SK-N-SH (cell line): ENCODE measurements around the gene PIK3R1. TPM values are rescaled to one million over a fixed set of nuclear protein-coding genes. Genes with fewer than 3 reads are reported as not detected.

Experiments used
- CTCF ChIA-PET: fragments of 300-600, 350-600 bp; formaldehyde crosslinking; extraction: SDS; loops from one replicate; lab custom pipeline; 2021; lab: Yijun Ruan, JAX
- POLR2A ChIA-PET: fragments of 350-600 bp; sonication (Branson Sonifier 250); formaldehyde crosslinking; extraction: SDS; loops from one replicate; lab custom pipeline; 2020; ENCODE audit warnings: antibody characterized with exemption, inconsistent platforms; lab: Yijun Ruan, JAX
- DNase-seq: peaks from one replicate; pipeline ENCODE4 v3.0.0; 2012
- H2AFZ ChIP-seq: fragments of 200-600 bp; sonication (generic); 2 replicates; pipeline ENCODE4 v1.8.1; 2016; ENCODE audit warnings: antibody characterized with exemption, mild to moderate bottlenecking, low read depth
- H3F3A ChIP-seq: fragments of 200-600 bp; sonication (generic); replicated peaks from 2 replicates; pipeline ENCODE3; 2016; ENCODE audit warnings: antibody characterized with exemption, mild to moderate bottlenecking; ENCODE audit not compliant: insufficient read depth
- H3K27ac ChIP-seq, 2 experiments: fragments of 200-500 bp in 1 of 2; fragments of 200-600 bp in 1 of 2; sonication (Bioruptor generic) in 1 of 2; sonication (generic), shearing (Covaris generic) in 1 of 2; 2 replicates each; pipeline versions ENCODE4 v1.5.1 to v1.6.1; 2014 to 2016; ENCODE audit warnings: low read depth in 2 of 2, inconsistent platforms in 1 of 2, low read length in 1 of 2, mild to moderate bottlenecking in 1 of 2, mixed read lengths in 1 of 2
- H3K27me3 ChIP-seq: fragments of 200-600 bp; sonication (generic), shearing (Covaris generic); 2 replicates; pipeline ENCODE4 v1.6.1; 2016; ENCODE audit warnings: mixed run types; ENCODE audit not compliant: insufficient read depth
- H3K36me3 ChIP-seq, 2 experiments: fragments of 200-500 bp in 1 of 2; fragments of 200-600 bp in 1 of 2; sonication (Bioruptor generic) in 1 of 2; sonication (generic) in 1 of 2; replicated peaks in 1 of 2; 2 replicates each; pipeline versions ENCODE3 to v1.5.1; 2014 to 2016; ENCODE audit warnings: low read length in 1 of 2, mild to moderate bottlenecking in 1 of 2; ENCODE audit not compliant: insufficient read depth in 2 of 2, control insufficient read depth in 1 of 2
- H3K4me1 ChIP-seq, 2 experiments: fragments of 200-500 bp in 1 of 2; fragments of 200-600 bp in 1 of 2; sonication (Bioruptor generic) in 1 of 2; sonication (generic), shearing (Covaris generic) in 1 of 2; 2 replicates each; pipeline versions ENCODE4 v1.5.1 to v1.6.1; 2014 to 2016; ENCODE audit warnings: low read depth in 1 of 2, low read length in 1 of 2, mixed run types in 1 of 2; ENCODE audit not compliant: insufficient read depth in 2 of 2, control insufficient read depth in 1 of 2
- H3K4me2 ChIP-seq: fragments of 200-600 bp; sonication (generic), shearing (Covaris generic); 2 replicates; pipeline ENCODE4 v1.6.1; 2017; ENCODE audit warnings: mixed run types
- H3K4me3 ChIP-seq, 2 experiments: fragments of 200-500 bp in 1 of 2; fragments of 200-600 bp in 1 of 2; sonication (Bioruptor generic) in 1 of 2; sonication (generic), shearing (Covaris generic) in 1 of 2; 2 replicates each; pipeline versions ENCODE4 v1.5.1 to v1.8.1; 2014 to 2016; ENCODE audit warnings: low read depth in 2 of 2, inconsistent platforms in 1 of 2, low read length in 1 of 2, mild to moderate bottlenecking in 1 of 2, mixed read lengths in 1 of 2, moderate library complexity in 1 of 2
- H3K79me2 ChIP-seq: fragments of 200-600 bp; sonication (generic); 2 replicates; pipeline ENCODE4 v1.8.1; 2017; ENCODE audit warnings: mild to moderate bottlenecking; ENCODE audit not compliant: insufficient read depth
- H3K9ac ChIP-seq: fragments of 200-600 bp; sonication (generic); 2 replicates; pipeline ENCODE4 v1.6.1; 2017; ENCODE audit warnings: mixed run types
- H3K9me2 ChIP-seq: fragments of 200-600 bp; sonication (generic); 2 replicates; pipeline ENCODE4 v1.6.1; 2017; ENCODE audit warnings: mixed run types
- H3K9me3 ChIP-seq: fragments of 200-600 bp; sonication (generic); 2 replicates; pipeline ENCODE4 v1.6.1; 2017; ENCODE audit warnings: mixed run types, mild to moderate bottlenecking, moderate library complexity
- H4K20me1 ChIP-seq: fragments of 200-600 bp; sonication (generic); 2 replicates; pipeline ENCODE4 v1.6.1; 2017; ENCODE audit warnings: mild to moderate bottlenecking, mixed run types; ENCODE audit not compliant: insufficient read depth
- FOSL2 ChIP-seq: IDR thresholded peaks from 2 replicates; pipeline ENCODE4 v1.4.0; 2012; ENCODE audit warnings: low read depth, mild to moderate bottlenecking, moderate library complexity, borderline replicate concordance
- FOXM1 ChIP-seq: IDR thresholded peaks from 2 replicates; pipeline ENCODE4 v1.4.0; 2012; ENCODE audit warnings: low read depth, mild to moderate bottlenecking
- JUND ChIP-seq: IDR thresholded peaks from 2 replicates; pipeline ENCODE4 v1.4.0; 2012
- NFIC ChIP-seq: IDR thresholded peaks from 2 replicates; pipeline ENCODE4 v1.4.0; 2012; ENCODE audit warnings: borderline replicate concordance
- NRF1 ChIP-seq: IDR thresholded peaks from 2 replicates; pipeline ENCODE4 v1.6.1; 2012; ENCODE audit warnings: low read depth, mild to moderate bottlenecking, low read length
- RCOR1 ChIP-seq: fragments of 150-350 bp; IDR thresholded peaks from 2 replicates; pipeline ENCODE4 v1.6.1; 2017; ENCODE audit warnings: antibody characterized with exemption, low read length
- YY1 ChIP-seq: IDR thresholded peaks from 2 replicates; pipeline ENCODE4 v1.4.0; 2012; ENCODE audit warnings: low read depth, mild to moderate bottlenecking
- ZBTB33 ChIP-seq: IDR thresholded peaks from 2 replicates; pipeline ENCODE4 v1.4.0; 2012; ENCODE audit warnings: low read depth, borderline replicate concordance
- WGBS: methylation state at CpG from one replicate; pipeline ENCODE4 v1.1.6; 2017; ENCODE audit warnings: low lambda C conversion rate; 5-methylcytosine and 5-hydroxymethylcytosine counted together
- polyA plus RNA-seq, 3 experiments: library from polyadenylated mRNA; depleted of rRNA; stranded (reverse); fragments of >200 nt; gene quantifications; 2 replicates each; pipeline ENCODE4 v1.2.3, GENCODE V29; 2012
- TF ChIP-seq, protein P1 (sequence below): fragments of 200-600 bp; sonication (generic); IDR thresholded peaks from 2 replicates; pipeline ENCODE4 v1.6.1; 2017; ENCODE audit warnings: antibody characterized with exemption, mild to moderate bottlenecking, moderate library complexity

The PIK3R1 gene
- polyA plus RNA-seq, 1 of the 3 experiments (the other 2 are of a cell fraction), result 2.0 TPM

- Histone ChIP-seq H3K9ac (no peak overlapping the region), H3K4me2 (no peak overlapping the region), H4K20me1 (no peaks in the 10 kb centered on the region), H3K27ac (no peak overlapping the region), H3K4me1 (no peaks in the 10 kb centered on the region; a peak in 1 of 4 replicates), H3K36me3 (no peaks in the 10 kb centered on the region), H3K79me2 (no peaks in the 10 kb centered on the region), H3F3A (no peaks in the 10 kb centered on the region), H2AFZ (no peak overlapping the region), H3K4me3 (no peak overlapping the region), H3K9me2 (no peaks in the 10 kb centered on the region), H3K9me3 (no peaks in the 10 kb centered on the region), H3K27me3 (no peaks in the 10 kb centered on the region)
- ChIA-PET CTCF (no interaction called here), POLR2A (no interaction called here)
- peak; percentile 49 for TF ChIP-seq JUND
- TF ChIP-seq YY1, result no peak
- peak; percentile 36; the same call in 1 of the 2 replicates for TF ChIP-seq NFIC
- peak; percentile 53; the same call in 1 of the 2 replicates for TF ChIP-seq FOSL2
- TF ChIP-seq RCOR1, result no peak
- TF ChIP-seq NRF1, result no peak
- WGBS, result 64% methylated on average over 5 of the region's 5 CpGs
- DNase-seq, result no peak
Observed at GRCh38 chr5:68343421-68343826, 127.9 kb downstream of the PIK3R1 start.

DNA sequence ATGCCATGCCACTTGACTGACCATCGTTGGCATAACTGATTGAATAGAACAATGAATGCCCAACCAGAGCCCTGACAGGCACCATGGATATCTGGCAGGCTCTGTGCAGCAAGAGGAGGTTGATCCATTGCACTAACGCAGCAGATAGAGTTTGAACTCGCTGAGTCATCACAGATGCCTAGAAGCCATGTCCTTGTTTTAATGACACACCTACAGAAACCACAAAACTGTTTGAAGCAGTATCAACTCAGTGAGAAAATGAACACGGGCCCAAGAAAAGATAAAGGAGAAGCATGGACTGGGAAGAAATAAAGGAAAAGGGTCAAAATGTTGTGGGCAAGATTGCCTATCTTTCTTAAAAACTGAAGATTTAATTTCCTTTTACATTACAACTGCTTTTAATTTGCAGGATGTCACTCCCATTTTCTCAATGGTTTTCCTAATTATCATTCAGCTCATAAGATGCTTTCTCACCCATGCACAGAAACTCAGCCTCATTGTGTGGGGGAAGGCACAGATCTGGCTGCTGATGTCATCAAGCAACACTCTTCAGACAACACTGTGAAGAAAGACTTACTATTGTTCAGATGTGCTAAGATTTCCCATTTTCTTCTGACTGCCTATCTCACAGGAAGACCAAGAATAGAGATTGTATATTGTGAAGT, 129.0 kb downstream of the PIK3R1 start:
- DNase-seq, result no peak
- Histone ChIP-seq H3K36me3 (no peaks in the 10 kb centered on the region), H3F3A (no peaks in the 10 kb centered on the region), H3K27ac (no peak overlapping the region)
- no peak for TF ChIP-seq FOXM1
- TF ChIP-seq ZBTB33, result no peak
- TF ChIP-seq NRF1, result no peak
- TF ChIP-seq, protein P1, sequence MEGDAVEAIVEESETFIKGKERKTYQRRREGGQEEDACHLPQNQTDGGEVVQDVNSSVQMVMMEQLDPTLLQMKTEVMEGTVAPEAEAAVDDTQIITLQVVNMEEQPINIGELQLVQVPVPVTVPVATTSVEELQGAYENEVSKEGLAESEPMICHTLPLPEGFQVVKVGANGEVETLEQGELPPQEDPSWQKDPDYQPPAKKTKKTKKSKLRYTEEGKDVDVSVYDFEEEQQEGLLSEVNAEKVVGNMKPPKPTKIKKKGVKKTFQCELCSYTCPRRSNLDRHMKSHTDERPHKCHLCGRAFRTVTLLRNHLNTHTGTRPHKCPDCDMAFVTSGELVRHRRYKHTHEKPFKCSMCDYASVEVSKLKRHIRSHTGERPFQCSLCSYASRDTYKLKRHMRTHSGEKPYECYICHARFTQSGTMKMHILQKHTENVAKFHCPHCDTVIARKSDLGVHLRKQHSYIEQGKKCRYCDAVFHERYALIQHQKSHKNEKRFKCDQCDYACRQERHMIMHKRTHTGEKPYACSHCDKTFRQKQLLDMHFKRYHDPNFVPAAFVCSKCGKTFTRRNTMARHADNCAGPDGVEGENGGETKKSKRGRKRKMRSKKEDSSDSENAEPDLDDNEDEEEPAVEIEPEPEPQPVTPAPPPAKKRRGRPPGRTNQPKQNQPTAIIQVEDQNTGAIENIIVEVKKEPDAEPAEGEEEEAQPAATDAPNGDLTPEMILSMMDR, result no peak
- TF ChIP-seq, all 33 proteins: peak for 0
- no peaks in the 10 kb centered on the region for H3K9me3 ChIP-seq
- H3K4me1 ChIP-seq, result no peaks in the 10 kb centered on the region; a peak in 1 of 4 replicates
- no peaks in the 10 kb centered on the region for H3K9me2 ChIP-seq
- no peaks in the 10 kb centered on the region for H3K27me3 ChIP-seq
- H4K20me1 ChIP-seq, result no peaks in the 10 kb centered on the region
- 38% methylated on average over 4 of the region's 4 CpGs for WGBS
- no peak overlapping the region for H3K9ac ChIP-seq
- no peak overlapping the region for H2AFZ ChIP-seq
- no peak overlapping the region for H3K4me3 ChIP-seq
- no peak overlapping the region for H3K4me2 ChIP-seq
- POLR2A ChIA-PET, result no interaction called here
- CTCF ChIA-PET, result no interaction called here
- H3K79me2 ChIP-seq, result no peaks in the 10 kb centered on the region
